HepG2 (cell line): ENCODE data around the gene GLB1L3. TPM values are rescaled to one million over a fixed set of nuclear protein-coding genes. Genes with fewer than 3 reads are reported as not detected.

Experiments
- ATAC-seq: fragments of 200-7000 bp; cut with Tn5 transposase; 3 replicates; pipeline ENCODE4 v1.9.1; 2020; ENCODE audit warnings: mild to moderate bottlenecking, moderate library complexity
- BruUV-seq: library from RNA; stranded (reverse); fragments of 400-500 nt; replicated peaks from 2 replicates; lab custom pipeline; 2021; lab: Mats Ljungman, UMichigan
- CTCF ChIA-PET: fragments of 300-600 bp; formaldehyde crosslinking; extraction: SDS; loops from one replicate; lab custom pipeline; 2021; ENCODE audit warnings: low total read pairs, inconsistent platforms, low intra/inter-chr PET ratio; lab: Yijun Ruan, JAX
- POLR2A ChIA-PET: fragments of 350-600 bp; sonication (Branson Sonifier 250); formaldehyde crosslinking; loops from one replicate; lab custom pipeline; 2020; ENCODE audit warnings: antibody characterized with exemption, inconsistent platforms; lab: Yijun Ruan, JAX
- DNase-seq: peaks from one replicate; pipeline ENCODE4 v3.0.0-alpha.2; 2015; ENCODE audit warnings: low spot score
- FAIRE-seq: peaks from 3 replicates; lab custom pipeline; 2011; peaks lifted over from hg19 to GRCh38; lab: Jason Lieb, UNC
- H2AFZ ChIP-seq: one replicate; pipeline ENCODE4 v1.6.1; 2011; ENCODE audit warnings: low read length, inconsistent platforms
- H3K27ac ChIP-seq: fragments of 300-600 bp; 3 replicates; pipeline ENCODE4 v1.8.0; 2011; ENCODE audit warnings: mixed run types, mild to moderate bottlenecking, mixed read lengths, low read length, inconsistent platforms; ENCODE audit not compliant: insufficient read depth; ENCODE audit errors: extremely low read length
- H3K27me3 ChIP-seq, 2 experiments: fragments of 200-600 bp in 1 of 2; 2 replicates in 1 of 2; 3 replicates in 1 of 2; pipeline versions ENCODE4 v1.6.0 to v1.8.0; 2011; ENCODE audit warnings: low read length in 2 of 2, mild to moderate bottlenecking in 2 of 2, moderate library complexity in 2 of 2, inconsistent platforms in 1 of 2; ENCODE audit not compliant: insufficient read depth in 2 of 2, control insufficient read depth in 1 of 2
- H3K36me3 ChIP-seq, 2 experiments: fragments of 200-600 bp in 1 of 2; replicated peaks in 1 of 2; 2 replicates in 1 of 2; 3 replicates in 1 of 2; pipeline versions ENCODE4 v1.5.1 to v1.8.0; 2011; ENCODE audit warnings: low read length in 2 of 2, inconsistent platforms in 1 of 2; ENCODE audit not compliant: insufficient read depth in 2 of 2, control insufficient read depth in 1 of 2
- H3K4me1 ChIP-seq: 2 replicates; pipeline ENCODE4 v1.5.1; 2012; ENCODE audit warnings: low read length, inconsistent platforms; ENCODE audit not compliant: insufficient read depth
- H3K4me2 ChIP-seq: 2 replicates; pipeline ENCODE4 v1.6.0; 2011; ENCODE audit warnings: low read depth, low read length, inconsistent platforms
- H3K4me3 ChIP-seq, 3 experiments: fragments of 200-600 bp in 1 of 3; sonication (generic), shearing (Covaris generic) in 1 of 3; replicated peaks in 1 of 3; 2 replicates each; pipeline ENCODE4 v1.5.1; 2011 to 2016; ENCODE audit warnings: low read length in 3 of 3, inconsistent platforms in 2 of 3, low read depth in 2 of 3, mild to moderate bottlenecking in 2 of 3, control low read depth in 1 of 3, mixed read lengths in 1 of 3; ENCODE audit not compliant: insufficient read depth in 1 of 3
- H3K79me2 ChIP-seq: one replicate; pipeline ENCODE4 v1.6.1; 2011; ENCODE audit warnings: low read length, inconsistent platforms; ENCODE audit not compliant: insufficient read depth
- H3K9ac ChIP-seq: 2 replicates; pipeline ENCODE4 v1.6.0; 2011; ENCODE audit warnings: mild to moderate bottlenecking, low read depth, low read length, inconsistent platforms; ENCODE audit not compliant: insufficient read depth
- H3K9me3 ChIP-seq: 2 replicates; pipeline ENCODE4 v1.5.1; 2012; ENCODE audit warnings: mild to moderate bottlenecking, low read length
- H4K20me1 ChIP-seq: 2 replicates; pipeline ENCODE4 v1.6.0; 2011; ENCODE audit warnings: inconsistent platforms, mild to moderate bottlenecking, low read length, moderate library complexity; ENCODE audit not compliant: insufficient read depth
- BCLAF1 ChIP-seq: fragments of 450-650 bp; IDR thresholded peaks from 2 replicates; pipeline ENCODE4 v1.6.1; 2017; ENCODE audit warnings: mild to moderate bottlenecking
- FIP1L1 ChIP-seq: fragments of 200-400 bp; formaldehyde crosslinking; IDR thresholded peaks from 2 replicates; pipeline ENCODE4 v1.6.1; 2018; ENCODE audit warnings: low read depth, mild to moderate bottlenecking, low read length, moderate library complexity, borderline replicate concordance; ENCODE audit not compliant: insufficient read depth
- FOXO1 ChIP-seq: sonication (generic); formaldehyde crosslinking; IDR thresholded peaks from 2 replicates; pipeline ENCODE4 v1.4.0; 2020; ENCODE audit warnings: missing genetic modification reagents
- IRF1 ChIP-seq: sonication (generic); formaldehyde crosslinking; IDR thresholded peaks from 2 replicates; pipeline ENCODE4 v1.4.0; 2020; ENCODE audit warnings: low read depth, mild to moderate bottlenecking, missing genetic modification reagents
- MED1 ChIP-seq: sonication (generic); formaldehyde crosslinking; IDR thresholded peaks from 2 replicates; pipeline ENCODE4 v1.4.0; 2020; ENCODE audit warnings: missing genetic modification reagents
- NFAT5 ChIP-seq: sonication (generic); formaldehyde crosslinking; IDR thresholded peaks from 2 replicates; pipeline ENCODE4 v1.4.0; 2020; ENCODE audit warnings: missing genetic modification reagents
- RFX3 ChIP-seq: IDR thresholded peaks from 2 replicates; pipeline ENCODE4 v1.6.1; 2016; ENCODE audit warnings: missing biosample characterization, missing genetic modification reagents
- STAG1 ChIP-seq: sonication (generic); formaldehyde crosslinking; IDR thresholded peaks from 2 replicates; pipeline ENCODE4 v1.4.0; 2020; ENCODE audit warnings: missing genetic modification reagents
- STAT6 ChIP-seq: sonication (generic); formaldehyde crosslinking; IDR thresholded peaks from 2 replicates; pipeline ENCODE4 v1.4.0; 2020; ENCODE audit warnings: missing genetic modification reagents, mild to moderate bottlenecking, borderline replicate concordance
- YEATS2 ChIP-seq: sonication (generic); formaldehyde crosslinking; IDR thresholded peaks from 2 replicates; pipeline ENCODE4 v1.4.0; 2020; ENCODE audit warnings: missing genetic modification reagents, borderline replicate concordance
- ZBTB38 ChIP-seq: sonication (generic); formaldehyde crosslinking; IDR thresholded peaks from 2 replicates; pipeline ENCODE4 v1.5.1; 2020; ENCODE audit warnings: mild to moderate bottlenecking, missing genetic modification reagents
- ZNF775 ChIP-seq: sonication (generic); formaldehyde crosslinking; IDR thresholded peaks from 2 replicates; pipeline ENCODE4 v1.4.0; 2020; ENCODE audit warnings: missing genetic modification reagents, mild to moderate bottlenecking, moderate library complexity, borderline replicate concordance
- WGBS: methylation state at CpG from one replicate; pipeline ENCODE4 v1.1.6; 2017; ENCODE audit warnings: low lambda C conversion rate; 5-methylcytosine and 5-hydroxymethylcytosine counted together
- in situ Hi-C: cut with HindIII; loops from 2 replicates; pipeline ENCODE4 v1.10.0; 2017; ENCODE audit warnings: low pct_unique_long_range_greater_than_20kb; ENCODE audit not compliant: extremely low pct_ligation_motif_present
- intact Hi-C: fragments of 100-400 bp; cut with micrococcal nuclease; formaldehyde crosslinking; loops from one replicate; pipeline ENCODE4 v1.10.0; 2022; ENCODE audit not compliant: unreplicated experiment
- polyA plus RNA-seq, 8 experiments: library from polyadenylated mRNA; depleted of rRNA in 3 of 8; stranded (reverse) in 7 of 8; unstranded in 1 of 8; fragments of >200 nt; fragmentation: Illumina TruSeq in 4 of 8; extraction: Trizol in 4 of 8; gene quantifications; 2 replicates each; pipeline versions ENCODE4 v1.2.1 to v1.2.3, GENCODE V29; 2011 to 2016; ENCODE audit warnings: low read depth in 4 of 8, missing spikeins in 1 of 8, mixed read lengths in 1 of 8; ENCODE audit not compliant: insufficient read depth in 1 of 8
- total RNA-seq, 5 experiments: library from RNA; depleted of rRNA; stranded (reverse); fragments of >200 nt; fragmentation: Illumina TruSeq; extraction: Trizol; gene quantifications; 2 replicates each; pipeline ENCODE4 v1.2.3, GENCODE V29; 2016; ENCODE audit warnings: low read depth in 1 of 5

Gene GLB1L3
- total and polyA plus RNA-seq, 2 of the 13 experiments (the other 11 are each of a cell fraction or from before 2014, with no cell fraction given) = not detected

- no peak for TF ChIP-seq BCLAF1
- TF ChIP-seq STAT6 (CRISPR knock-in tag) = no peak
These were observed 60.9 kb downstream of the GLB1L3 start (continued) for GRCh38 chr11:134337051-134337450.

- no peak overlapping the region for H3K27ac ChIP-seq
- H3K9ac ChIP-seq = no peak overlapping the region
- H4K20me1 ChIP-seq = 0 out of 2 replicates have a peak, but pooled peaks cover 3% of the 10 kb centered on the region
- no peak for FAIRE-seq
- no peak overlapping the region for H3K4me3 ChIP-seq
- no TSS peak for BruUV-seq
- WGBS = 77% methylated on average over 5 of the region's 15 CpGs
- intact Hi-C loops = no loop called here
- in situ Hi-C loops = no loop called here
- H3K4me2 ChIP-seq = no peak overlapping the region
- no peaks in the 10 kb centered on the region for H3K9me3 ChIP-seq
- H3K4me1 ChIP-seq = no peaks in the 10 kb centered on the region
- ChIA-PET POLR2A (no interaction called here), CTCF (no interaction called here)
- peaks cover 2 to 16% of the 10 kb centered on the region in 2 experiments; a peak in 2 of 5 replicates for H3K27me3 ChIP-seq
- no peak overlapping the region for H2AFZ ChIP-seq
- ATAC-seq = no peak
- H3K36me3 ChIP-seq = no peaks in the 10 kb centered on the region
- H3K79me2 ChIP-seq = no peaks in the 10 kb centered on the region
- DNase-seq = no peak
- TF ChIP-seq YEATS2 (CRISPR knock-in tag) (no peak), IRF1 (CRISPR knock-in tag) (no peak), ZNF775 (CRISPR knock-in tag) (no peak), NFAT5 (no peak), RFX3 (CRISPR knock-in tag) (no peak), STAG1 (no peak), MED1 (CRISPR knock-in tag) (no peak), ZBTB38 (CRISPR knock-in tag) (no peak), FOXO1 (CRISPR knock-in tag) (no peak), FIP1L1 (no peak)
These were observed 61.9 kb downstream of the GLB1L3 start for GRCh38 chr11:134338068-134338467.
